ENCODE data around the gene TET1.
"Not testable (repeated sequence)": the region's sequence is repeated elsewhere in the genome, so short reads cannot be mapped to it uniquely, and the experiment has no call there.

Gene TET1

GRCh38 chr10:68617691-68618090 lies 57.6 kb downstream of the TET1 start:
- not testable (repeated sequence) for DNase-seq

DNA sequence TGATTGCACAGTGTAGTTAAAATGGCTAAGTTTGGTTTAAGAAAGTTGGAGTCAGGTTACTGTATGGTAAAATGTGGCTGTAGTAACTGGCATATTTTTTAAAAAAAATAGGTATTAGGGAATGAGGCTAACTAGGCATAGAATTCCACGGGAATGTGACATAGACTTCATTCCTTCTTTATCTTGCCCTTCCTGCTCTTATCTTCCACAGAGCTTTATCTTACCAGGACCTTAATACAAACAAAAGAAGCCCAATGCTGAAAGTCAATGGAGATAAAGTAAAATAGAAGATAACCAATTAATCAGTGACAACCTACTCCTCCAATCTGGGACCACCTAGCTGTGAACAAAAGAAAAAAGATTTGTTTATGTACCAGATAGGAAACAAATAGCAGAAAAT lies 58.1 kb downstream of the TET1 start:
- DNase-seq = no peak

- DNase-seq = no peak
Observed at GRCh38 chr10:68619595-68619994, 59.5 kb downstream of the TET1 start.

GRCh38 chr10:68625316-68625921 lies 65.3 kb downstream of the TET1 start:
- no peak for DNase-seq

DNA sequence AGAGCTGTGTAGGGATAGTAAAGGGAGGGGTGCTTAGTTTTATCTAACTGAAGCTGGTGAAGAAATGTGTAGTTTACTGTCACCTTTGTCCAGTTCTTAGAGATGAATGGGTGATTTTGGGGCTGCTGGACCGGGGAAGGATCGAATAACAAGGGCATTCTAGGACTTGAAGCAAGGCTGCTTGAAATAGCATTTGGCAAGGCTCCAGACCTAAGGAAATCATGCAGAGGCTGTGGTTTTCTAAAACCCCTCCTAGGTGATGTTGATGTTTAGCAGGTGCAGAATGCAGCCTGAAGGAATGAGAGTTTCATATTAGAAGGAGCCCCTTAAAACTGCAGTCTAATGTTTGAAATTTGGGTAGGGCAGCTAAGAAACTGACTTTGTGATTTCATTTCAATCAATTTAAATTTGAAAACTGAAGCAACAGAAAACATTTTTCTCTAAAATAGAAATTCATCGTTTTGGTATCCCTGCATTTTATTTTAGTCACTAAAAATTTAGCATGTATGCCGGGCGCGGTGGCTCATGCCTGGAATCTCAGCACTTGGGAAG lies 68.5 kb downstream of the TET1 start:
- peak; percentile 29 for DNase-seq

- not testable (repeated sequence) for DNase-seq
Observed at GRCh38 chr10:68632271-68632560, 72.1 kb downstream of the TET1 start.

DNA sequence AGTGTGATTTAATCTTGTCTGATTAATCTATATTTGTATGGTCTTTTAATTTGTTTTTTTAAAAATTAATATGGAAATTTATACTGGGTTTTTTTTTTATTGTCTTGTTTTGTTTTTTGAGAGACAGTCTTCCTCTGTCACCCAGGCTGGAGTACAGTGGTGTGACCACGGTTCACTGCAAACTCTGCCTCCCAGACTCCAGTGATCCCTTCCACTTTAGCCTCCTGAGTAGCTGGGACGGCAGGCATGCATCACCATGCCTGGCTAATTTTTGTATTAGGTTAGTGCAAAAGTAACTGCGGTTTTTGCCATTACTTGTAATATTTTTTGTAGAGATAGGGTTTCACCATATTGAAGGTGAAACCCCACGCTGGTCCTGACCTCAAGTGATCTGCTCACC lies 73.1 kb downstream of the TET1 start:
- no peak for DNase-seq

DNA sequence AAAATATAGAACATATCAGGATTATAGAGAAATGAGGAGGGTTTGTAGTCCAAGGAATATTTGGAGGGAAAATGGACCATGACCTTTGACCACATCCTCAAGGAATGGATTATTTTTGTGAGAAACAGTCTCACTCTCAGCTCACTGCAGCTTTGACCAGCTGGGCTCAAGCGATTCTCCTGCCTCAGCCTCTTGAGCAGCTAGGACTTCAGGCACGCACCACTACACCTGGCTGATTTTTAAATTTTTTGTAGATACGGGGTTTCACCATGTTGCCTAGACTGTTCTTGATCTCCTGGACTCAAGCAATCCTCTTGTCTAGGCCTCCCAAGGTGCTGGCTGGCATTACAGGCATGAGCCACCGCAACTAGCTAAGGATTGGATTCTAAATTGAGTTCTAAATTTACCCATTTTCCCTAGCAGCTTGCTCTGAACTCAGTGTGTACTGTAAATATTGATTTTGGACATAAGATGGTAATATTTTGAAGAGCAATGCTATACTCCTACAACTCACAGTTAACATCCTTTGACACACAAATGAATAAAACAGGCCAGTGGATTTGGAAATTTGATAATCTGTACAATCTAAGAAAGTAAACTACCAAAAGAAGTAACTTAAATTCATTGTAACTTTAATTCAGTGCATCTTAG lies 73.8 kb downstream of the TET1 start:
- DNase-seq = no peak

GRCh38 chr10:68636335-68636734 lies 76.2 kb downstream of the TET1 start:
- DNase-seq = no peak

DNA sequence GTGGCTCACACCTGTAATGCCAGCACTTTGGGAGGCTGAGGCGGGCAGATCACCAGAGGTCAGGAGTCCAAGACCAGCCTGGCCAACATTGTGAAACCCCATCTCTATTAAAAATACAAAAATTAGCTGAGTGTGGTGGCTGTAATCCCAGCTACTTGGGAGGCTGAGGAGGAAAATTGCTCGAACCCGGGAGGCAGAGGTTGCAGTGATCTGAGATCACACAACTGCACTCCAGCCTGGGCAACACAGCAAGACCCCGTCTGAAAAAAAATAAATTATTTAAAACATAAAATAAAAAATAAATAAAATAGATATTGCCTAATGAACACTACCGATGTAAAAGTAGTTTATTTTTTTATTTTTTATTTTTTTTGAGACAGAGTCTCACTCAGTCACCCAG lies 83.4 kb downstream of the TET1 start:
- DNase-seq = not testable (repeated sequence)

DNA sequence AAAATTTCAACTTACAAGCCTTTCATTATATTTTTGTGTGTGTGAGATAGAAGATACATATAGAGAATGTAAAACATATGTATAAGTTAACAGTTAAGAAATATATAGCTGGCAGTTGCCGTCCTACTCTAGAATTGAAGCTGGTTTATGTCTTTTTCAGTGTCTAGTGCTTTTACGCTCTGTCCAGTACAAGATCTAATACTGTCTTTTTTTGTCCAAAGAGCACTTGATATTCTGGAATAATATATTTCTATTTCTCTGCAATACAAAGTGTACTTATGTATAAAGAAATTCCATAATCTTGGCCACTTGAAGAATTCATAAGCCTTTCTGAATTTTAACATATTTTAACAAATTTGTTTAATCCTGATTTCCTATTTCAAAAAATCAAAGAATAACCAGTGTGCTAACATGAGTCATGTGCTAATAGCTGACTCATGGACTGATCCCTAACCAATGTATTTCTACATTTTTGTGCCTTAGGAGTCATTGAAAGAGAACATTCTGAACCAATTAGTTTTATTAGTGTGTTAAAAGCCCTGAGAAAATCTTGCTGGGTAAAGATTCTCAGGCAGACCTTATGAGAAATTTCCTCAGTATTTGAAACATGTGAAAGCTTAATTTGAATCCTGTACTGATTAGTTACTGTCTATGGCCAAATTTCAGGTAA lies 87.7 kb downstream of the TET1 start:
- no peak for DNase-seq

DNA sequence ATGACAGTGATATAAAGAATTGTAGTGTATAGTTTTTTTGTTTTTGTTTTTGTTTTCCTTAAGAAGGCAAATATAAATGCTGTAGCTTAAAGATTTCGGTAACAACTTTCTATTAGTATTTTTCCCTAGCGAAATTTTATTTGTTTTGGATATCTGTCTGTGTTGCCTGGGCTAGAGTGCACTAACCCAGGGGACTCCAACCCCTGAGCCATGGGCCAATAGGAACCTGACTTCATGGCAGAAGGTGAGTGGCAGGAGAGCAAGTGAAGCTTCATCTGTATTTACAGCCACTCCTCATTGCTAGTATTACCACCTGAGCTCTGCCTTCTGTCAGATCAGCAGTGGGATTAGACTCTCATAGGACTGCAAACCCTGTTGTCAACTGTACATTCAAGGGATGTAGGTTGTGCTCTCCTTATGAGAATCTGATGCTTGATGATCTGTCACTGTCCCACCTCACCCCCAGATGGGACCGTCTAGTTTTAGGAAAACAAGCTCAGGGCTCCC lies 95.5 kb downstream of the TET1 start:
- no peak for DNase-seq

DNA sequence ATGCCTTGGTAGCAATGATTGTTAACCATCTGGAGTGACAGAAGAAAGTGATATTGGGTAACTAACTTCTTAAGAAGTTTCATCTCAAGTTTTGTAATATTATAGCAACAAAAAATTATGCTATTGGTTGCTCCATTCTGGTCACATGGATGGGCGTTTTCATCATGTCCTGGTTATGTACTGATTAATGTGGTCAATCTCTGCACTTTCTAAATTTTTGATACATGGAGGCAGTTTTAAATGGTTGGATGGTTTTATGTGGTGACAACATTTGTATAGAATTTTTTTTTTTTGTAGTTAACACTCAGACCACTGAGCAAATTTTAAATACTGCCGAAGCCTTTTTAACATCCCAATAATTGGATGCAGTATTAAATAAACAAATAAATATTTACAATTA lies 105.7 kb downstream of the TET1 start:
- DNase-seq = no peak

GRCh38 chr10:68666280-68666760 lies 106.2 kb downstream of the TET1 start:
- no peak for DNase-seq

GRCh38 chr10:68668231-68668630 lies 108.1 kb downstream of the TET1 start:
- no peak for DNase-seq

DNA sequence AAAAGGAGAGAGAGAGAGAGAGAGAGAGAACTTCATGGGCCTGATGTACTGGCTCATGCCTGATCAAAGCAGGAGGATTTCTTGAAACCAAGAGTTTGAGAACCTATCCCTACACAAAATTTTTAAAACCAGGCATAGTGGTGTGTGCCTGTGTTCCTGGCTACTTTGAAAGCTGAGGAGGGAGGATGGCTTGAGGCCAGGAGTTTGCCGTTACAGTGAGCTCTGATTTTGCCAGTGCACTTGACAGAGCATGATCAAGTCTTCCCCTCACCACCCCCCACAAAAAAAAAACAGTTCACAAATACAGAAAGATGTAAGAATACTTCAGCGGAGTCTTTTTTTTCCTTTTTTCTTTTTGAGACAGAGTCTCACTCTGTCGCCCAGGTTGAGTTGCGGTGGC lies 108.8 kb downstream of the TET1 start:
- DNase-seq = no peak

DNA sequence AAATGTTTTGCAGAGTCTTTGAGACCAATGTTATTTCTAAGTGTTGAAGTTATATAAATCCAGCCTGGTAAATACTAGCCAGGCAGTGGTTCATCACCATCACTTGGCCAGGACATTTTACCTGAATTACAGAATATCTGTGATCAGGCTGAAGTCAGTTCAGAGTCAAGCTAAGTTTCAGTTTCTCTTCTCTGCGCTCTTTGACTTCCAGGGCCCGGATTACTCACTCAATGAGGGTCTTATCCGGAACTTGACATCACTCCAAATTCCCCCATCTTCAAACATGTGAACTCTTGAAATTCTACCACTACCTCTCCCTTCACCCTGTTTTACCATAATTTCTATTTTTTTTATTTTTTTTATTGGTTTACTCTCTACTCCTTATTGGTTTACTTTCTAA lies 124.3 kb downstream of the TET1 start:
- peak; percentile 42 for DNase-seq

GRCh38 chr10:68696018-68696417 lies 135.9 kb downstream of the TET1 start:
- DNase-seq = no peak

DNA sequence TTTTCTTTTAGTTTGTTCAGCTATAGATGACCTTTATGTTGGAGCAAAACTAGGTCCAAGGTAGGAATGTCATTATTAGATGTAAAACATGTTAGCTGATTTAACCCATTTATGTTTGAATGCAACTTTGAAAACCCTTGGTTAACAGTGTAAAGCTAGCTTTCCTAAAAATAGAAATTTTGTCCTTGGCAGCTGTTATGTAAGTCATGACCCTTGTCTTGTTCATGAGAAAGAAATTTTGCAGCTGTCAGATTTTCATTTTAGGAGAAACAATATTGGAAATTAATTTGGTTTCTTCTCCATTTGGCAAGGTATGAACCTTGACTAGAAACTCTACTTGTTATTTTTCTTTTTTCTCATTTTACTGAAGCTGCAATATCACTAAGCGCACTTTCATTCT lies 137.0 kb downstream of the TET1 start:
- DNase-seq = no peak

- no peak for DNase-seq
Observed at GRCh38 chr10:68700197-68700596, 140.1 kb downstream of the TET1 start.

DNA sequence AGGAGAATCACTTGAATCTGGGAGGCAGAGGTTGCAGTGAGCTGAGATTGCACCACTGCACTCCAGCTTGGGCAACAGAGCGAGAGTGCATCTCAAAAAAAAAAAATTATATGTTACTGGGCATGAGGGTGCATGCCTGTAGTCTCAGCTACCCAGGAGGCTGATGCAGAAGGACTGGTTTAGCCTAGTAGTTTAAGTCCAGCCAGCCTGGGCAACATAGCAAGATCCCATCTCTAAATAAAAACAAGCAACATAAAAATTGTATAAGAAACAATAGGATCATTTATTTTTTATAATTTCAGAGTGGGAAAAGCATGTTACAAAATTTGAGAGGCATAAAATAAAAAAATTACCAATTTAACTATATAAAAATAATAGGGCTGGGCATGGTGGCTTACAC lies 145.4 kb downstream of the TET1 start:
- DNase-seq = no peak

DNA sequence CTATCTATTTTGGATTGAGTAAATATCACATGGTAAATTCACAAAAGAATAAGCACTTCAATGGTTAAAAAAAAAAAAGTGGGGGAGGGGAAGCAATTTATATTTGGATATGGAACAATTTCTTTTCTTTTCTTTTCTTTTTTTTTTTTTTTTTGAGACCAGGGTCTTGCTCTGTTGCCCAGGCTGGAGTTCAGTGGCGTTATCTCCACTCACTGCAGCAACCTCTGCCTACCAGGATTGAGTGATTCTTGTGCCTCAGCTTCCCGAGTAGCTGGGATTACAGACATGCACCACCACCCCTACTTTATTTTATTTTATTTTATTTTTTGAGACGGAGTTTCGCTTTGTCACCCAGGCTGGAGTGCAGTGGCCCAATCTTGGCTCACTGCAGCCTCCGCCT lies 148.8 kb downstream of the TET1 start:
- not testable (repeated sequence) for DNase-seq

DNA sequence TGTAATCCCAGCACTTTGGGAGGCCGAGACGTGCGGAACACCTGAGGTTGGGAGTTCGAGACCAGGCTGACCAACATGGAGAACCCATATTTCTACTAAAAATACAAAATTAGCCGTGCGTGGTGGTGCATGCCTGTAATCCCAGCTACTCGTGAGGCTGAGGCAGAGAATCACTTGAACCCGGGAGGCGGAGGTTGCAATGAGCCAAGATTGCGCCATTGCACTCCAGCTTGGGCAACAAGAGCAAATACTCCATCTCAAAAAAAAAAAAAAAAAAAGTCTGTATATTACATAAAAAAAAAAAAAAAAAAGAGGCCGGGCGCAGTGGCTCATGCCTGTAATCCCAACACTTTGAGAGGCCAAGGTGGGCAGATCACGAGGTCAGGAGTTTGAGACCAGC lies 152.9 kb downstream of the TET1 start:
- DNase-seq = not testable (repeated sequence)

DNA sequence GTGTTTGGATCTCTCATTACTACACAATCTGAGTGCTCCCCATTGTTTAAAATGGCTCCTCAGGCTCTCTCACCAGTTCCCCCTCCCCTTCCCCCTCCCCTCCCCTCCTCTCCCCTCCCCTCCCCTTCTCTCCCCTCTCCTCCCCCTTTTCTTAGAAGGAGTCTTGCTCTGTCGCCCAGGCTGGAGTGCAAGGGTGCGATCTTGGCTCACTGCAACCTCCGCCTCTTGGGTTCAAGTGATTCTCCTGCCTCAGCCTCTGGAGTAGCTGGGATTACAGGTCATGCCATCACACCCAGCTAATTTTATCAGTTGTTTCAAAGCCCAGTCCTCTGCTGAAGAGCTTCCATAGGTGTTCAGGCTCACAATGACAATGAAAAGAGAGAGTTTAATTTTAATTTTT lies 157.3 kb downstream of the TET1 start:
- no peak for DNase-seq

Data from CD4-positive, alpha-beta T cell treated with Interleukin-4 for 4 hours (primary cell).